Fibroblast of upper back skin (primary cell): ENCODE data around the gene CDH13.

Source experiments
- DNase-seq: peaks from one replicate; pipeline ENCODE4 v3.0.0-alpha.2; 2013

The CDH13 gene

DNA sequence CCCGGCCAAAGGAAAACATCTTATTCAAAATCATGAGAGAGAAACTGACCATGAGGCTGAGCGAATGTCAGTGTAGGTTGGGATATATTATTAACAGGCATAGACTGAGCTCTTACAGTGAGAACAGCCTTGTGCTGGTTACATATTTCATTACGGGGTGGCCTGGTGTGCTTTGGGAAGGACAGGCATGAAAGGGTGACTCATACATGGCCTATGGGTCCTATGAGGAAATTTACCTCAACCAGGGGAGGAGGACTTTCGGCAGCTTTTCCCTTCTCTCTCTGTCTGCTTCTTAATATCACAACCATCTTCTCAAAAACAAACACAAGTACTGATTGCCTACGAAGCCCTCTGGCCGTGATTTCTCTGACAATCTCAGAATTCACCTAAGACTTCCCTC lies 579.1 kb downstream of the CDH13 start:
- peak; percentile 6 for DNase-seq

DNA sequence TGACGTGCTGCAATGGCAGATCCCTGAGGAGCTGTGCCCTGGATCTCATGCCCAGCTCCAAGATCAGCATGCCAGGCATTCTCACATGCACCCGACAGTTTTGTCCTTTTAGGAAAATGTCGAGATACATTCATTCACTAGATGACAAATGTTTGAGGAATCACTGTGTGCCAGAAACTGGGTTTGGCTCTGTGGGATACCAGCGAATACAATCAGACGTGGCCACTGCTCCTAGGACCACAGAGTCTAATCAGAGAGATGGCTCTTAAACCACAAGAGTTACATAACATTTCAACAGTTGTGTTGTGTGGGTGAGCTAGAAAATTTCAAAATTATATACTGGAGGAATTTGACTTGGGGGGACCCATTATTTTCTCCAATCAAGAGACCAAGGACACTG lies 579.7 kb downstream of the CDH13 start:
- DNase-seq: no peak

DNA sequence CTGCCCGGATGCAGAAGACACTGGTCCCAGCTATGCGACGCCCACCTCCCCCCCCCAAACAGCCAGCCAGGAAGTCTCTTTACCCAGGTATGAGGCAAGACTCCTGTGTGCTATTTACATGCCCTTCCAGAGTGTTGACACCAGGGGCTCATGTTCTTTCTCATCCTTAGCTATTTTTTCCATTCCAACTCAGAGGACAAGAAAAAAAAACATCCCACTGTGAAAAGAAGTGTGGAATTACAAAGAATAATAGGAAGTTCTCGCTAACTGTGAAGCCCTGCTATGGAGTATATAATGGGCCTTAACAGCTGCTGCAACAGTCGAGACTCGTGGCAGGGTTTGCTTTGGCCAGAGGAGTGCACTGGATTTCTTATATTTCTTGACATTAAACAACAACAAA lies 584.9 kb downstream of the CDH13 start:
- no peak for DNase-seq

DNA sequence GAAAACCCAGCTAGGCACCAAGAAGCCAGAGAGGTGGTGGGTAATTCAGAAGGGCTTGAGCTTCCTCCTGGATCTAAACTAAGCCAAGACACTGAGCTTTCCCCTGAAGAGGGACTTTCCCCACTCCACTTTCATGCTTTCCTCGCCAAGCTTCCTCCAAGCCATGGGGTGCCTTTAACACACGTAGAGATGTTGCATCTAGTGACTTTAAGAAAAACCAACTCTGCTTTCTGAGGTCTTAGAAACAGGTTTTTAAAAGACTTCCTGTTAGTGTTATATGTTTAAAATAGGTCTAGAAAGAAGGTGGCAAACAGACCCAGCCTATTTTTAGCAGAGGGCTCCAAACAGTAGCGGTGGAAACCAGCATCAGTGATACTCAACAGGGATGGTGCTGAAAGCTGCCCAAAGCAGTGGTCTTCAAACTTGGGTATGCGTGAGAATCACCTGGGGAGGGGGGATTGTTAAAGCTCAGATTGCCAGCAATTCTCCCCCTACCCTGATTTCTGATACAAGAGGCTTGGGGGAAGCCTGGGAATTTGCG lies 585.6 kb downstream of the CDH13 start:
- no peak for DNase-seq

DNA sequence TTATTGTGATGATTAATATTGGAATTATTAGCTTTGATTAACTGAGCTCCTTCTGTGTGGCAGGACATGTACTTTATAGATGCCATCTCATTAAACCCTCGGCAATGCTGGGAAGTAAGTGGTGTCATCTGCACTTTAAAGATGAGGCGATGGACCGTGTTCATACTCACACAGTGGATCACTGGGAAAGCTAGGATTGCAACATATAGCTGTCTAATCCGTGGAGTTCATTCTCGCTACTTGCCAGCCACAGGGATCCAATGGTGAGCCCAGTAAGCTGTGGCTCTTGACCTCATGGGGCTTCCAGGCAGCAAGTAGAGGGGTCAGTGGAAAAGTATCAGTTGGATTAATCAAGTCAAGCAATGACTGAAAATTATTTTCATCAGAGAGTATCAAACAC lies 587.9 kb downstream of the CDH13 start:
- DNase-seq: no peak

DNA sequence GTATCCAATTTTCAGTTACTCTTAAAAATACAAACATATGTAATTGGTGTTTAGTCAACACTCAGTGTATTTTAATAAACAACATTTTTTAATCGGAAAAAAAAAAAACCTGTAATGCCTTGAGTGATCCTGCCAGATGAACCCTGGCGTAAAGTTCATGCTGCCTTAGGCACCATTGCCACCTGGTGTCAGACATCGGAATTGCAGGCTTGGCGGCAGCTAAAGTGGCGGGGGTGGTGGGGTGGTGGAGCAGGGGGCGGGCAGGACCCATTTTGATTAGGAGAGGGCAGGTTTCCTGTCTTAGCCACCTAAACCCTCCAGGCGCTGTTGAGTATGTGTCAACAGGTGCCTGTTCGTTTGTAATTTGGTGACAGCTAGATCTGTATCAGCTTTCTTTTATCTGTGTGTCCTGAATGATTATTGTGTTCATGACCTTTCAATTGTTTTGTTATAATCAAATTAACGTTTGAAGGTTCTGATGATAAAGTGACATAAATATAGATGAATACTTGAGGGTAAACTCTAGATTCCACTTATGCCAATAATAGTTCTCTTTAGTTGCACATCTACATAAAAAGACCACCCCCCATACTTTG lies 588.7 kb downstream of the CDH13 start:
- peak; percentile 27 for DNase-seq

DNA sequence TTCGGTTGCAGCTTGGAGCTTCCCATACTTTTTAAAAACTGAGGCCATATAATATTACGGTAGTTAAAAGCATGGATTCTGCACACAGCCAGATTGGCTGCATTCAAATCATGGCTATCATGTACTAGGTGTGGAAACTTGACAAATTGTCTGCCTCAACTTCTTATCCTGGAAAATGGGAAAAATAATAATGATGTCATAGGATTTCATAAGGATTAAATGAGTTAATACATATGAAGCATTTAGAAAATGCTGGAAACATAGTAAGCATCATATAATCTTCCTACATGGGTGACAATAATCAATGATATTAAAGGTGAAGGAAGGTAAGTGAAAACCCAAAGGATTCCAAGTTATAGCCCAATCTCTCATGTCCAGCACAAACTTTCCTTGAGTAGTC lies 592.5 kb downstream of the CDH13 start:
- no peak for DNase-seq

DNA sequence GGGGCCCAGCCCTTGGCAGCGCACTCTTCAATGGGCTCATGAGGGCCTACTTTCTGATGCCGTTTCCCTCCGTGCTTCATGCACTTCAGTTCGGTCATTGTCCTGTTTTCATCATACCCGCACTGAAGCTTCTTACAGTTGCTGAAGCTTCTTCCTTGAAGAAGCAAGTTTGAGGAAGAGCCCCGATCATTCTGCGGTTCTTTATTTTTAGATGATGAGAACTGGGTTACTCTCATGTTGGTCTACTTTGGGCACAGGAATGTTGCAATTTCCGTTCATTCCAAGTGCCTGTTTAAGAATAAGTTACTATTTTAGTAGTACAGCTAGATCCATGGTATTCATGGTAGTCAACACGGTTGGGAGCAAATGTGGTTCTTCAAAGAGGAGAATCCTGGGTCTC lies 593.3 kb downstream of the CDH13 start:
- DNase-seq: no peak

DNA sequence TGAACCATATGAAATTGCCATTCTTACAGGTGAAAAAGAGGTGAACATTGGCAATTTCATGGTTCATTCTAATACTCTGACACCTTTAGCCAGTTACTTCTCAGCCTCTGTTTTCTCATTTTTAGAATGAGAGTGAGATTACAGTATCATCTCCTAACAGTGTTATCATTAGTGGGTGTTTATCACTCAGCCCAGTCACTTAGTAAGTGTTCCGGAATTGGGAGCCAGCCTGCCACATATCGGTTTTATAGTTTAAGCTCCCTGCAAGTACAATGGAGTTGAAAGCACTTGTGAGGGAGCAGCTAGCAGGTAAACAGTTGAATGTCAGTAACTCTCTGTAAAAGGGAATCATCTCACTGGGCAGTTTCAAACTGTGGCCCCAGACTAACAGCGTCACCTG lies 597.9 kb downstream of the CDH13 start:
- DNase-seq: no peak

DNA sequence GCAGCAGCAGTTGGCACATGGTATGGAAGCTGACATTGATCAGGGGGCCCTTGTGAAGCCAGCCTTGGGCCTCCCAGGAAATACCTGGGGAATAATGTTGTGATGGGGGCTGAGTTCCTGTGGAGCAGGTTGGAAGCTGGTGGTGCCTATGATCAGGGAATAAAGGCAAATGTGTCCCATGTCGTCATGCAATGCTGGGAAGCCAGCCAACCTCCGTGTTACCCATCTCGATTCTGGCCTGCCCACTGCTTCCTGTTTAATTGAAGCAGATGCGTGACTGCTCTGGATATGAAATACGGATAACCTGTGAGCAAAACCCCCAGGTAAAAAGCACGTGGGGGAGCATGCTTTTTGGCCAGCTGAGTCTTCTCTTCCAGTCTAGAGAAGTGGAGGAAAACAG lies 600.6 kb downstream of the CDH13 start:
- no peak for DNase-seq

DNA sequence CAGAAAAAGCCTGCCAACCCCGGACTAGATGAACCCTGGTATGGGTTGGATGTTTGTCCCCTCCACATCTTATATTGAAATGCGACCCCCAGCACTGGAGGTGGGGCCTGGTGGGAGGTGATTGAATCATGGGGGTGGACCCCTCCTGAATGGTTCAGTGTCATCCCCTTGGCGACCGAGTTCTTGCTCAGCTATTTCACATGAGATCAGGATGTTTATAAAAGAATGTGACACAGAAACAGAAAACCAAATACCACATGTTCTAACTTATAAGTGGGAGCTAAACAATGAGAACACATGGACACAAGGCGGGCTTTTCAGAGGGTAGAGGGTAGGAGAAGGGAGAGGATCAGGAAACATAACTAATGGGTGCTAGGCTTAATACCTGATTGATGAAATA lies 605.0 kb downstream of the CDH13 start:
- DNase-seq: peak; percentile 4

DNA sequence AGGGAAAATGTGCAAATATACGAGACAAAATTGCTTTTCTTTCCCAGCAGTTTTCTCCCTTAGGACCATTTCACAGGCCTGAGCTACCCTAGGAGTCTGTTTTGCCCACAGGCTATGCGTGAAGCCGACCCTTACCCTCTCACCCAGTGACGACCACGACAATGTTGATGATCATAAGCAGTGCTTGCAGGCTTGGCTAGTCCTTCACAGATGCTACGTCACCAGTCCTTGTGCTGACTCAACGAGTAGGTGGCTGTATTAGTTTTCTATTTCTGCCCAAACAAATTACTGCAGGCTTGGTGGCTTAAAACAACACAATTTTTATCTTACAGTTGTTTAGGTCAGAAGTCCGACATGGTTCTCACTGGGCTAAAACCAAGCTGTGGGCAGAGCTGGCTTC lies 606.4 kb downstream of the CDH13 start:
- DNase-seq: no peak

DNA sequence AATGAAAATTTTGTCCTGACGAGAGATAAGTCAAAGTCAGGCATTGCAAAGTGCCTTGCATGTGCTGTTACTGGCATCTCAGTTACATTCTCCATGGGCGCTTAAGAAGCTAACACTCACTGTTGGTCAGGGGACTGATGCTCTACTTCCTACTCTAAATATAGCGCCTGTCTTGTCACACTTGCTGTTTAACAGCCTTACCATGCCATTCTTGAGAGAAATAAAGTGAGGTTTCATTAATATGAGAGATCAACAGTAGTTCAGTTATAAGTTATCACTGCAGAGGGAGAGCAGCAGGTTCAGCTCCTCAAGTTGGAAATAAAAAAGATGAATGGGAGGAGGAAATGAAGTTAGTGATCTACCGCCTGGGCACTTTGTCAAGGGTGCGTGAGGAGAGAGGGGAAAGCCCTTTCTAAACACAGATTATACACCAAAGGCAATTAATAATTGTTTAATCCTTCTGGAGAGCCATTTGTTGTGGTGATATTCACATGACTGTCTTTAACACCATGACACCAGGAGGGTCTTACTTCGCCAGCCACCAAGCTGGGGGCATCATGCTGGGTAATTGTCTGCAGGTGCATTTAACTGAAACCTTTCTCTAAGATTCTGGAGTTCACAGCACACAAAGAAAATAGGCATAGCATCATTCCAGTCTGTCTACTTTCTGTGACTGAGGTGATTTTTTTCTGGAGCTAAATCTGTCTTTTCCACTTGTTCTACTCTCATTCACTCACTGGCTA lies 612.4 kb downstream of the CDH13 start:
- DNase-seq: no peak

DNA sequence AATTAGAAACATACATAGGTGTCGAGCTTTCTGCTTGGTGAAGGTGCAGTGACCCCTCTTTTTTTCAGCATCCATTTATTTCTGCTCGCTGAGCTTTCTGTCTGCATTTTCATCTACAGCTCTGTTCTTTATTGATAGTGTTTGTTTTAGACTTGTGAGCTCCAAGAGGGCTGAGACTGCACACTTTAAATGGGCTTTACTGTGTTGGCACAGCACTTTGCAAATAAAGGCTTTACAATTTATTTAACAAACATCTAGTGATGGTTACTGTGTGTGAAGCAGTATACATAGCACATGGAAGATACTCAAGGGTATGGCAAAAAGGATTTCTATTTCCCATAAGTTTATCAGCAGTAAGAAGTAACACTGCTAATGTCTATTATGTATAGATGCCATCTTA lies 617.3 kb downstream of the CDH13 start:
- no peak for DNase-seq

DNA sequence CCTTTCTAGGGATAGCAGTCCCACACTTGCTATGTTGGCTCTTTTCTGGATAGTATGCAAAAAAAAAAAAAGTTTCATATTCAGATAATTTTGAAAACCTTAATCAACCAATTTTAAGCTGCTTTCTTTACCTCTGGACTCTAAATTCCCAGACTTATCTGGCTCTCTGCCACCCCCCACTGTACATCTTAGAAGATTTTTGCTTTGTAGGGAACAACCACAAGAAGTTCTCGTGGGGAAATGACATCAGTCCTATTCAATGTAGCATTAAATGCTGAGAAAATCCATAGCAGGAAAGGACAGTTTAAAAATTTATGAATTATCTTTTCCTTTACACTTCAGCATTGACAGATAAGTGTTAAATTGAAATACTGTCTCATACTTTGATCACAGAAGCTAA lies 618.3 kb downstream of the CDH13 start:
- DNase-seq: peak; percentile 64

DNA sequence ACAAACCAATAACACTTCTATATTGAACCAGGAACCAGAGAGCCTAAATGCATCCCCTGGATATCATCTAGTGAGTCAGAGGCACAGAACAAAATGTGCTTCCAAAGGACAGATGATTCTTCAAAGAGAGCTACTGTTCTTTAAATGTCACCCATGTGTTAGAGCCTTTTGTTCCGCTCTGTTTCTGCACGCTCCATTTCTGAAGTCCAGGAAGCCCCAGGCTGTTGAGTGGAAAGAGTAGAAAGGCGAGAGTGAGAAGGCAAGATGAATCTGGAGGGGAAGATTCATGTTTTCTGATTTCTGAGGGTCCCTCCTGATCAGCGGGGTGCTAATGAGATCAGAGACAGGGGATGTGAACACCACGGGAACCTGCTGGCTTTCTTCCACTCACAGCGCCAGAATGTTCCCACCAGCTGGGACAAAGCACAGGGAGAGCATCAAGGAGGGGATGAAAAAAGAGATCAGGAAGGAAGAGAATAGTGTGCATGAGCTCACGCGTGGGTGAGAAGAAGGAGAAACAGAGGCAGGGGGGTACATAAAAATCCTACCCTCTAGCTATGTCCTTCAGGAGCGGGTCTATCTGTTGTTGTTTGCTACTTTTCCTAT lies 621.1 kb downstream of the CDH13 start:
- DNase-seq: no peak

DNA sequence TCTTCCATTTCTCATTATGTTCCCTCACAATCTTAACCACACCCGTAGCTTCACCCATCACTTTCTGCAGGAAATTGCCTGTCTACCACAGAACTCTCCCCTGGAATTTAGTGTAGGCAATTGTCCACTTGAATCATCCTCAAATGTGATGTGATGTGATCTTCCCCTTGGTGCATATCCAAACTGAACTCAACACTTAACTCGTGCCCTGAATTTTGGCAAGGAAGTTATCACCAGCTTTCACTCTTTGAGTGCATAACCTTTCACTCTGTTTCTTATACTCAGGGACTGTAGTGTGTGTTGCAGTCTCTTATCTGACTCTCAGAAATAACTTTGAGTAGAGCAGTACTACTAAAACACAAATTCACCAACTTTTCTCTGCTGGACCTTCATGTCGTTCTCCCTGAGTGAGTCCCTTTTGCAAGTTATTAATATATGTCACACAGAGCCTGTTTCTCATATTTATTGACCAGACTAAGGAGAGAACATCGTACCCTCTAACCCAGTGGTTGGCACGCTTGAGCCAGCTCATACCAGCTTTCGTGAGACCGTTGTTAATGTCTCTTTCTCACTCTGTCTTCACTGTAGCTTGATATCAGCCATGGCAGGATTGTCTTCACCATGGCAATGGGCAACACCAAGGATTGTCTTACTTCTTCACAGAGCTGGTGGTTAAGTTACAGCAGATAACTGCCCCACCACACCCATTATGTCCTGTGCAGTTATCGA lies 622.1 kb downstream of the CDH13 start:
- DNase-seq: peak; percentile 6

DNA sequence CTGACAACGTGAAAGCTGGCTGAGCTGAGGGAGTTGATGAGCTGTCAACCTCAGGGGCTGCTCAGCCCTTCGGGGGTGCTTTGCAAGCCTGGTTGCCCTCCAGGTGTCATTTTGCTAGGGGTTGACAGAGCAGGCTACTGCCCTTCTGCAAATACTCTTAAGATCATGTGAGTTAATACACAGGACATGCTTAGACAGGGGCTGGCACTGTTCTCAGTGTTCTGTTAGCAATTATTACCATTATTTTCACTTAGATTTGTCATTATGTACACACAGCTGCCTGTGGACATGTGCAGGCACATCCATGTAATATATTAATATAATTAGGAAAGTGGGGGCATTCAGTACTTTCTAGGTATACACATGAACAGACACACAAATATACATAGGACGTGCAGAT lies 626.8 kb downstream of the CDH13 start:
- no peak for DNase-seq

DNA sequence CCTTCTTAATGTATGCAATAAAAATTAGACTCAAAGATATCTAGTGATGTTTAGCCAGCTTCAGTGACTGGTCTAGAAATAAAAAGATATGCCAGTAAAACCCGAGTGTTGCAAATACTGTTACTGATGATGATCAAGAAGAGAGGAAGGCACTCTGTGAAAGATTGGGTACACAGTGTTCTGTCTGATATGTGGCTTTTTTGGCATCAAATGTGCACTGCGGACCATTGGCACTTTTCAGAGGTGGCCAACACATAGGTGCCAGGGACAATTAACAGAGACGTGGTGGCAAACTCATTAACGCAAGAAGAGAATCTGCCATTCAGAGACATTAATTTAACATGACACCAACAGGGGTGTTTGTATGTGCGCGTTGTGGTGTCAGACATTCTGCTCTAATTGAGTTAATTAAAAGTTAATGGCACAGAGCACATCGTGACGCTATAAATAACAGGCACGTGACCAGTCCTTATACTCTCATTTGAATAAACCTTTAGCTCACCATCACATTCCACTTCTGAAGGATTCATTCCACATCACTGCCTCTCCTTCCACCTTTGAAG lies 631.7 kb downstream of the CDH13 start:
- no peak for DNase-seq

DNA sequence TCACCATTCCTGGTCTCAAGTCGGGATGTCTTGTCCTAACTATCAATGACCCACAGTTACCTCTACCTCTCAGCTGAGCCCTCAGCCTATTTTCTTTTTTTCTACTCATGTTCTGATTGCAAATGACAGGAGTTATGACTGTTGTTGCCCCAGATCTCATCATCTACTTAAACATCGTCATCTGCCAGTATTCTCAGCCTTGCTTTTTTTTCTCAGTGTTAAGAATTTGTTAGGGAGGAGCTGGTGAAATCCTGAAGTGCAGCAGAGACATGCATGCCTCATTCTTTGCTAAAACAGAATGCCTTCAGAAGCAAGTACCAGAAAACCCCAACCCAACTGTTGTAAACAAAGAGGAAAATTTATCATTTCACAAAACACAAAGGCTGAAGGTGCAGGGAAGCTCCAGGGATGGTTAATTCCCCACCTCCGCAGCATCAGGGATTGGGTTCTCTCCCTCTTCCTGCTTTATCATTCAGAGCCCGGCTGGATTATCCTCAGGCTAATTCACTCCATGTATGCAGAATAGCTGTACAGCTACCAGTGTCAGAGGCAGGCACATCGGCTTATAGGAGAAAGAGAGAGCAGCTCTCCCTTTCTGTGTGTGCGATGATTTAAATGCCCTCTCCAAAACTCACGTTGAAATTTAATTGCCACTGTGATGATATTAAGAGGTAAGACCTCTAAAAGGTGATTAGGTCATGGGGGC lies 640.2 kb downstream of the CDH13 start:
- no peak for DNase-seq

DNA sequence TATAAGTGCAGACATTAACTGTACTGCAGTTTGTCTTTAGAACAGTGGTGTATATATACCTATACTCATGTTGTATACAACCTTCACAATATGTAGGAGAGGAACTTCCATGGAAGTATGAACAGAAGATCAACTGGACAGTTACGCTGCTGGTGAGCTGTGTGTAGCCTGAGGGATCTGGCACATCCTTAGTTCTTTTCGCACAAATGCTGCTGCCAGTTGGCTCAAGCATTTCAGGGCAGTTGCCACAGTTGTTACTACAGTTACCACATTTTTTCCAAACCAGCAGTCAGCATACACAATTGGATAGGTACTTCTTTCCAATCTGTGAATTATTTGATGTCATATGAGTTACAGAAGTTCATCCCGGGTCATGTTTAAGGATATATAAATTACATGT lies 641.4 kb downstream of the CDH13 start:
- no peak for DNase-seq

DNA sequence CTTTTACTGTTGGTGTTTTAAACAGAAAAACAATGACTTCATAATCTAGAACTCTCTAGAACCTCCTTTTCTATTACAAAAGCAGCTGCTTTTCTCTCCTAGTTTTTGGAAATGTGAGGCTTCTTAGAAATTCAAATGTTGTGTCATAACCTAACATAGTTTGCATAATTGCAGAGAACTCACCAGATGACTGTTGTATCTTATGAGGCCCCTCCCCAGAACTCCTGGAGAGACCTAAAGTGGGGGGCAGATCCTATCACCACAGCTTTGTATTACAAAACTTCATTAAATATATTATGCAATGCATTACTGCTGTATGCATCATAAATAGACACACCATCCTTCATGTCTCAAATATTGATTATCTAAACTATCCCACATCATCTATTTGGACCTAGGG lies 642.3 kb downstream of the CDH13 start:
- peak; percentile 8 for DNase-seq

DNA sequence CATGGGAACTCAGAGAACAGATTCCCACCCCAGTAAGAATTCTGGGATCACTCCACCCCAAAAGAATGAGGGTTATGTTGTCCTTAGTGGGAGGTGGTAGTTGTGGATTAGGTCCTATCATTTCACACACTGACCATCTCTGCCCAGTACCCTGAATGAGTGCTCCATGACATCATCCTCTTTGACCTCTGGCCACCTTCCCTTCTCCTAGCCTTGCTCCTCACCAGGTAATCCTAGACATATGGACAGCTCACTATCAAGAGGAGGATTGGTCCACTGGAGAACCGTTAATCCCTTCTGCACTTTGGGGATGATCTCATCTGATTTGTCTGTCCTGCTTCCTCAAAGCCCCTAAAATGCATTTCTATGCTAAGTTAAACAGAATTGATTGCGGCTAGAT lies 642.8 kb downstream of the CDH13 start:
- DNase-seq: no peak
